HL-60/S4 treated with phorbol 12-myristate 13-acetate at 8.2 ng/mL for 4 days and 3 days (cell line): ENCODE data around the gene PRKAR1B.

Source experiments
- in situ Hi-C: fragments of 300-500 bp; cut with MboI; formaldehyde crosslinking; loops from 2 replicates; pipeline ENCODE4 v1.15.0; 2022; ENCODE audit warnings: low sequenced_read_pairs

The PRKAR1B gene

DNA sequence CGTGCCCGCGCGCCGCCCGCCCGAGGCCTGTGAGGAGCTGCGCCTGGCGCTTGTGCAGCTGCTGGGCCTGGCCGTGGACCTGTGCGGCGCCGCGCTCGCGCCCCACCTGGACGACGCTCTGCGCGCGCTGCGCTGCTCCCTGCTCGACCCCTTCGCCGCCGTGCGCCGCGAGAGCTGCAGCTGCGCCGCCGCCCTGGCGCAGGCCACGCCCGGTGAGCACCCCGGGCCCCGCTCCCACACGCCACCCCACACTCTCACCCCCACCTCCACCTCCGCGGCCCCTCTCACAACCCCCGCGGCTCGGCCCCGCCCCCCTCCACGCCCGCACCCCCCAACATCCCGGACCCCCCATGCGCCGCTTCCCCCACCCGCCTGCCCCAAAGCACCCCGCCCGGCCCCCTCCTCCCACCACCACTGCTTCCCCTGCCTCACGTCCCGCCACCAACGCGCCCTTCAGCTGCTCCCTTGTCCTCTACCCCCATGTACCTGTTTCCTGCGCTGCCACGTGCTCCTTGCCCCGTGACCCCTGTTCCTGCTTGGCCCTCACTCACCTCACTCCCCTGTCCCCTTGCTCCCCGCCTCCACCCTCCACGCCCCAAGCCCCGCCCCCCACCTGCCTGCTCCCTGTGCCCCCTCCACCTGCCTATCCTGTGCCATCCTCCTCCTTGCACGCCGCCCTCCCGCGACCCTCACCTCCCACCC, at the start of gene PRKAR1B:
PRKAR1B (minus strand) TSS at position 178 of the 702 bp plus-strand sequence. CDS start 15,776 bp downstream, outside the sequence.
- in situ Hi-C loops = no loop called here

GRCh38 chr7:776381-776780, 49.3 kb upstream of the PRKAR1B start:
- in situ Hi-C loops = loop anchor here (10.0 kb wide), 1 partner anchor 462 kb away; no protein-coding TSS in a partner anchor

DNA sequence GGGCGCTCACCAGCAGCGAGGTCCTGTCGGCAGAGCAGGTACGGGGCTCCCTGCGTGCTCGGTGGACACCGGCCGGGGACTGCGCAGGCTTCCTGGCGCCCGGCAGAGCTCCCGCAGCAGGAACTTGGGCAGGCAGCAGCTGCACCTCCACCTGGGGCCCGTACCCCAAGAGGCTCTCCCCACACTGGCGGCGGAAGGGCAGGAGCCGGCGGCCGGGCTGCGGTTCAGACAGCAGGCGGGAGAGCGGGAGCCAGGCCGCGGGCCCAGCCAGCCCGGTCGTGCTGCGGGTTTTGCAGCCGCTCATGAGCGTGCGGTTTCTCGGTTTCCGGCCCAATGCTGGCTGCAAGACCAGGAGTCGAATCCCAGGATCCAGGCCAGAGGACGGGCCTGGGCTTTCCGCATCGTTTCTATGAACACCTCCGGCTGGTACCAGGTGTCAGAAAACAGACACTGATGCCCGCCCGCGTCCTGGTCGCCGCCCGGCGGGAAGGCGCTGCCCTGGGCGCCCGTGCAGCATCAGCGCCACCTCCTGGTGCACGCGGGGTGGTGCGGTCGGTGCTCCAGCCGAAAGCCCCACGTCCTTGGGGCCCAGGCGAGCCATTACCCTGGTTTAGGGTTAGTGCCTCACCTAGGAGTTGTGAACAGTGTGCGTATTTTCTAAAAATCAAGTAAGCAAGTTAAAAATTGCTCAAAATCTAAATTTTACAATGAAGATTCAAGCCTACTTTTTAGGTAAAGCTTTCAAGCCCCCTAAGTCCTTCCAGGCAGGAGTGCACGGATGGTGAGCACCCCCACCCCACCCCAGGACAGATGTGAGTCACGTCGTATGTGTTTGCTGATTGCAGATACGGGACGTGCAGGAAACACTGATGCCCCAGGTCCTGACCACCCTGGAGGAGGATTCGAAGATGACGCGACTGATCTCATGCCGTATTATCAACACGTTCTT, 47.4 kb upstream of the PRKAR1B start:
- in situ Hi-C loops = loop anchor here (10.0 kb wide), 1 partner anchor 460 kb away; no protein-coding TSS in a partner anchor

DNA sequence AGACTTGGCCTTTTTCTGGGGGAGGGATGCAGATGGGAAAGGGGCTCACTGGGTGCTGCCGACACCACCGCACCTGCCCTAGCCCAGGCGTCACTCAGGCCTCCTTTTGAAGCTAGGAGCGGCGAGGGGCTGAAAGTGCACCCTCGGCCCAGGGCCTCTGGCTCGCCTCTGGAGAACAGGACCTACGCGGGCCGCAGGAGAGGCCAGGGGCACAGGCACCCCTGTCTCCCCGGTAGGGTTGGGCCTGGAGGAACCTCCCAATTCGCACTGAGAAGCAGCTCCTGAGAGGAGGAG, 46.5 kb upstream of the PRKAR1B start:
- in situ Hi-C loops = loop anchor here (10.0 kb wide), 1 partner anchor 459 kb away; no protein-coding TSS in a partner anchor

DNA sequence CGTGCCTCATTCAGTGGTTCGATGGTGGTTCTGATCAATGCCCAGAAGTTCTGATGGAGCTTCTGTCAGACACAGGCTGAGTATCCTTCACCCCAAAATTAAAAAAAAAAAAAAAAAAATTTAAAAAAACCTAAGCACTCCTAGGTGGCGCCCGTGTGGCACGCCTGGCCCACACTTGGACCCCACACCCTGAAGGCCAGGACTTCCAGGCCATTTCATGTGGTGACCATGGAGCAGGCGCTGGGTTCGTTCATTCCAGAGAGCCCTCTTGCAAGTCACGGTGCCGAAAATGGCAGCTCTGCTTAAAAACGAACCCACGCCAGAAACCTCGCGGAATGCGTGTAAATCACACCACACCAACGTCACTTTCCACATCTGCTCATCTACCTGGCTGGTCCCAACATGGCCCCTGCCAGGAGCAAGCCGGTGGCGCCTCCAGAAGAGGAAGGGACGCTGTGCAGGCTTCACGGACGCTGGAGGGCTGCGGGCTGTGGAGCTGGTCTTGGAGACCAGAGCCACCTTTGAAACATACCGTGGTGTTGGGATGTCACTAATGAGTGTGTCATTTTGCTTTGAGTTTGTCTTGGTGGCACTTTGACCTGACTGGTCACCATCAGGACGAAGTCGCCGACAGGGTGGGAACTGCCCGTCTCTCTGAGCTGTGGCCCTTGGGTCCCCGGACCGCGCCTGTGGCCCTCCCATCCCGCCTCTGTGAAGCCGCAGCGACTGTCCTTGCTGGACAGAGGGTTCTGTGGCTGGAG, 46.0 kb upstream of the PRKAR1B start:
- in situ Hi-C loops = loop anchor here (10.0 kb wide), 1 partner anchor 458 kb away; no protein-coding TSS in a partner anchor

DNA sequence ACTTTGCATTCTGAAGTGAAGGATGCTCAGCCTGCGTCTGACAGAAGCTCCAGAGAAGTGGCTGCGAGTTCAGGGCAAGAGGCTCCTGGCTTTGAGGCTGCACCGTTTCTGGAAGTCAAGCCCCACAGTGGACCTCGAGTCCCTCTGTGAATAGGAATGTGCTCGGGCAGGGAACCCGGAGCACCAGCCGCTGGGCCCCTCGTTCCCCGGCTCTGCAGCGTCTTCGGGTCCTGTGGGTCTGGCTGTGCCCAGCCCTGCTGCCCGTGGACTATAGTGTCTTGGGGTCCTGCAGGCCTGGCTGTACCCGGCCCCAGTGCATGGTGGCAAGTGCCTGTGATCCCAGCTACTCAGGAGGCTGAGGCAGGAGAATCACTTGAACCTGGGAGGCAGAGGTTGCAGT, 45.3 kb upstream of the PRKAR1B start:
- in situ Hi-C loops = loop anchor here (10.0 kb wide), 1 partner anchor 458 kb away; no protein-coding TSS in a partner anchor

GRCh38 chr7:772005-772294, 44.9 kb upstream of the PRKAR1B start:
- in situ Hi-C loops = loop anchor here (10.0 kb wide), 1 partner anchor 457 kb away; no protein-coding TSS in a partner anchor

- in situ Hi-C loops = loop anchor here (10.0 kb wide), 1 partner anchor 457 kb away; no protein-coding TSS in a partner anchor
These were observed 44.3 kb upstream of the PRKAR1B start for GRCh38 chr7:771234-772004.

DNA sequence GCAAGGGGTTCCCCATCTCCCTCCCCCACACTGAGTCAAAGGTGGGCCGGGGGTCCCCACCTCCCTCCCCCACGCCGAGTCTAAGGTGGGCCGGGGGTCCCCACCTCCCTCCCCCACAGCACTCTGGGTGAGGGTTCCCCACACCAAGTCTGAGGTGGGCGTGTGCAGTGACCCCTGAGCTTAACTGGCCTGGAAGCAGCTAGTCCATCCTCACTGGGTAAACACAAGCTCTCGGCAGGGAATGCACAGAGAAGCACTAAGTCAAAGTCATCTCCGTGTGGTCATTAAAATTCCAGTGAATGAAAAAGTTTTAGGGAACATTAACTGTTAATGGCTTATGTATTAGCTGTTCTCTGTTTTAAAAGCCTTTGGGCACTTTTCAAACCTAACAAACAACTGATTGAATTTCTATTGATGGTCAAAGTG, 43.7 kb upstream of the PRKAR1B start:
- in situ Hi-C loops = loop anchor here (10.0 kb wide), 1 partner anchor 456 kb away; no protein-coding TSS in a partner anchor

DNA sequence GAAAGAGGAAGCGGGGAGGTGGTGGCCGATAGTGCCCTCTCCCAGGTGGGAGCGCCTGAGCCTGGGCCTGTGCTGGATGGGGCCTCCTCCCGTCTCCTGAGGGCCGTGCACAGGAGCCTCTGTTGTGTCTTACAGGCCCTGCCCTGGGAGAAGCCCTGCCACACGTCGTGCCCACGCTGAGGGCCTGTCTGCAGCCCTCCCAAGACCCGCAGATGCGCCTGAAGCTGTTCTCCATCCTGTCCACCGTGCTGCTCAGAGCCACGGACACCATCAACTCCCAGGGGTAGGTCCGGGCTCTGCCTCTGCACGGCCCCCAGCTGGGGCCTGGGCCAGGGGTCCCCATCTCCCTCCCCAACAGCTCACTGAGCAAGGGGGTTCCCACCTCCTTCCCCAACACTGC, 43.3 kb upstream of the PRKAR1B start:
- in situ Hi-C loops = loop anchor here (10.0 kb wide), 1 partner anchor 456 kb away; no protein-coding TSS in a partner anchor

DNA sequence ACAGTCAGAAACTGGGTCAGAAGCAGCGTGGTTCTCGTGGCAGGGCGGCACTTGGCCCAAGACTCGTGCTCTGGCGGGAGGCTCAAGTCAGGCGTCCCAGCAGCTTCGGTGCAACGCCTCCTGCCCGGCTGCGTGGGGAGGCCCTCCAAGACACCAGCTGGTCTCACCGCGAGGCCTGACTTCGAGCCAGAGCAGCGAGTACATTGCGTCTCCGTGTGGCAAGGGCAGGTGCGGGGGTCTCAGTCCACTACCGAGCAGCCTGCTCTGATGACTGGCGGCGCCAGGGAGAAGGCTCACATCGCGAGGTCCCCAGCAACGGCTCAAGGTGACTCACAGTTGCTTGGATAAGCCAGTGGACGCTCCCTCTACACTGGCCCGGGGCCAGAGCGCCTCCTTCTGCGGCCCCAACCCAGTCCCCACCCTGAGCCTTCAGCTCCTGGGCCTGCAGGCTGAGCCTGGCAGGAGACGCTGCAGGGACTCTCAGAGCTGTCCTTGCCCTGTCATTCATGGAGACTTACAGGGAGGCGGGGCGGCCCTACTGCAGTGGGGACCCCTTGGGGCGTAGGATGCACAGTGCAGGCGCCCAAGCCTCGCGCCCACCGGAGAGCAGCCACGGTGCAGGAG, 41.9 kb upstream of the PRKAR1B start:
- in situ Hi-C loops = no loop called here

DNA sequence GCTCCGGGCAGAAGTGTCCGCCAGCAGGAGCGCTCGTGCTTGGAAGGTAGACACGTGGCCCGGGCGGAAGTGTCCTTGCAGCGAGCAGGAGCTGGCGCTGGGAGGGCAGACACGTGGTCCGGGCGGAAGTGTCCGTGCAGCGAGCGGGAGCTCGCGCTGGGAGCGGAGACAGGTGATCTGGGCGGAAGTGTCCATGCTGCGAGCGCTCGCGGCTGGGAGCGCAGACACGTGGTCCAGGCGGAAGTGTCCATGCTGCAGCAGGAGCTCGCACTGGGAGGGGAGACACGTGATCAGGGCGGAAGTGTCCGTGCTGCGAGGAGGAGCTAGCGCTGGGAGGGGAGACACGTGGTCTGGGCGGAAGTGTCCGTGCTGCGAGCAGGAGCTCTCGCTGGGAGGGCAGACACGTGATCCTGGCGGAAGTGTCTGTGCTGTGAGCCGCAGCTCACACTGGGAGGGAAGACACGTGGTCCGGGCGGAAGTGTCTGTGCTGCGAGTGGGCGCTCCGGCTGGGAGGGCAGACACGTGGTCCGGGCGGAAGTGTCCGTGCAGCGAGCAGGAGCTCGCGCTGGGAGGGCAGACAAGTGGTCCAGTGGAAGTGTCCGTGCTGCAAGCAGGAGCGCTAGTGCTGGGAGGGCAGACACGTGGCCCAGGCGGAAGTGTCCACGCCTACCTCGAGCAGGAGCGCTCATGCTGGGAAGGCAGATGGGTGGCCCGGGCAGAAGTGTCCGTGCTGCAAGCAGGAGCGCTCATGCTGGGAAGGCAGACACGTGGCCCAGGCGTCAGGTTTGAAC, 41.1 kb upstream of the PRKAR1B start:
- in situ Hi-C loops = no loop called here

DNA sequence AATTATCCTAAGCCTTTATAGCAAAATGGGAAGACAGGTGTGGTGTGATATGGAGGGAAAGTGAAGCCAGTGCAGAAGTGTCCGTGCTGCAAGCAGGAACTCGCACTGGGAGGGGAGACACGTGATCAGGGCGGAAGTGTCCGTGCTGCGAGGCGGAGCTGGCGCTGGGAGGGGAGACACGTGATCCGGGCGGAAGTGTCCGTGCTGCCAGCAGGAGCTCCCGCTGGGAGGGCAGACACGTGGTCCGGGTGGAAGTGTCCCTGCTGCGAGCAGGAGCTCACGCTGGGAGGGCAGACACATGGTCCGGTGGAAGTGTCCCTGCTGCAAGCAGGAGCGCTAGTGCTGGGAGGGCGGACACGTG, 40.5 kb upstream of the PRKAR1B start:
- in situ Hi-C loops = no loop called here

DNA sequence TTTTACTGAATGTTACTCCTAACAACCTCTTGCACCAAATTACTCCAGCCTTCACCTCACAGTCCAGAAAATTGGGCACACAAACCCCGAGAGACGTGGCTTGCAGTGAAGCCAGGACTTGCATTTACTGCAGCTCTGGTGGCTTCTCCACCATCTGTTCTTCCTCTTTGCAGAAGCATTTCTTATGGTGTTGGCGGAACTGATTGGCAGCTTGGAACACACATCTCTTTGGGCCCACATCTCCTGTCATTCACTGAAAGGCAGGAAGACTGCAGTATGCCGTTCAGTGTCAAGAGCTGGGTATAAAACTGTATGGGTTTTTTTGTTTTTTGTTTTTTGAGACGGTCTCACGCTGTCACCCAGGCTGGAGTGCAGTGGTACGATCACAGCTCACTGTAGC, 38.3 kb upstream of the PRKAR1B start:
- in situ Hi-C loops = no loop called here

DNA sequence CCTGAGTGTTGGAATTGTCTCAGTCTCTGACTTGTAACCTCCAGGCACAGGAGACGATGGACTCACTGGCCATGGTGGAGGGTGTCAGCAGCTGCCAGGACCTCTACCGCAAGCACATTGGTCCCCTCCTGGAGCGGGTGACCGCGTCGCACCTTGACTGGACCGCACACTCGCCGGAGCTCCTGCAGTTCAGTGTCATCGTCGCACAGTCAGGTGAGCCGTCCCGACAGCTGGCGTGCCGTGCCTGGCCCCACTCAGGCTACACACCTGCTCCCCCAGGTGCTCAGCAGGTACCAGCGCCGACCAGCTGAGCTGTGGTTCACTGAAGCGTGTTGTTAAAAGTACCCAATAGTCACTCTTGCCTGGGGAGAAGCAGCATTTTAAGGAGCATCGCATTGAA, 36.7 kb upstream of the PRKAR1B start:
- in situ Hi-C loops = no loop called here

GRCh38 chr7:762885-763284, 35.8 kb upstream of the PRKAR1B start:
- in situ Hi-C loops = no loop called here

DNA sequence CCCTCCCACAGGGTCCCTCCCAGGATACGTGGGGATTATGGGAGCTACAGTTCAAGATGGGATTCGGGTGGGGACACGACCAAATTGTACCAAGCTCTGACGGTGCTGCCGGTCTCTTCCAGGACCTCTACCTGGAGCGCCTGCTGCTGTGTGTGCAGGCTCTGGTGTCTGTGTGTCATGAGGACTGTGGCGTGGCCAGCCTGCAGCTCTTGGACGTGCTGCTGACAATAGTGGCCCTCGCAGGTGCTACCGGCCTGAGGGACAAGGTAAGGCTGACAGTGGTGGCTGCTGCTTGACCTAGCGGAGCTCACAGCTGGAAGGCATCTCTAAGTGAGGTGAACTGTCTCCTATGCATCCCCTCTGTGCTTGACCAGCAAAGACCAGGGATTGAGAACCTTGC, 34.5 kb upstream of the PRKAR1B start:
- in situ Hi-C loops = no loop called here

DNA sequence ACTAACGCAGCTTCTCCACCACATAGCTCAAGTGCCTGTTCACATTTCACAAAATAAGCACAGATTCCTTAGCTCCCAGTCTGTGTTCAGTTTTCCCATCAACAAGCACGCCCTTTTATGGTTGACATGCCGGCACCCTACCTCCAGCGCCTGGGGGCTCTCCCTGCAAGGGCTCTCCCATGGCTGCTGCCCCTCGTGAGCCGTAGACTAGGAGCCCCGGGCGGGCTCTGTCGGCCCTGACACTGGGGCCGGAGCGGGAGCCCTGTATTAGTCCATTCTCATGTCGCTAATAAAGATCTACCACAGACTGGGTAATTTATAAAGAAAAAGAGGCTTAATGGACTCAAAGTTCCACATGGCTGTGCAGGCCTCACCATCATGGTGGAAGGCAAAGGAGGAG, 34.0 kb upstream of the PRKAR1B start:
- in situ Hi-C loops = no loop called here

GRCh38 chr7:760006-760405, 32.9 kb upstream of the PRKAR1B start:
- in situ Hi-C loops = no loop called here
